ENCODE data around the gene MCTP1.

MCTP1 gene

DNA sequence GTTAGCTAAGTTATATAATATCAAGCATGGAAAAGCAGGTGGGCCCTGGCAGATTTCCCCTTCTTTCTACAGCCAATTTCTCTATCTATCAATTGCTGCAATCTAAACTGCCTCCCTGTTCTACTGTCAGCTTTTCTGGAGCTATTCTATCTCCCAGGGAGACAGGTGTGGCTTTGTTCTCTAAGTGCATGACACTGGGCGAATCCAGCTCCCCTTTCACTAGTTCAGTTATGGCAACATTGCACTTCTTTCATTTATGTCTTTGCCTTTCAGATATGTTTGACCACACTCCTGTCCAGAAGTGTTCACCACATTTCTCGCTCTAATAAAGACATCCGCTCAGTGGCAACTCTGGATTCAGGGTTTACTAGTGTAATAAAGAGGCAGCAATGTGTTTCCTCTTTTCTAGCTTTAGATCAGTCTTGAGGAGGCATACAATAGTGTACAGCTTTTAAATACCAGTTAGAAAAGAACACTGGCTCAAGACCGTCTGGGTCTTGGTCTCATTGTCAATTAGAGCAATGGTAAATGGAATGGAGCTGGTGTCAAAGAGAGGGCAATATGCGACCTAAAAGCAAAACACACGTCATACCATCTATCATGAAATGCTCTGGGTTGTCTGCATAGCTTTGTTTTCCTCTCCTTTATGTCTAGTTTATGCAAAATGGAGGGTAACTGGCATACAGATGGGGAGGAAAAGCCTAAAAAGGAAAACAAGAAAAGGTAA lies 469.4 kb downstream of the MCTP1 start:
- no peak for DNase-seq (ENCODE audit: low read depth)
- H3K4me3 ChIP-seq (replicated peaks; ENCODE audit: low read depth, low read length), result no peak overlapping the region
- TF ChIP-seq, protein P1, sequence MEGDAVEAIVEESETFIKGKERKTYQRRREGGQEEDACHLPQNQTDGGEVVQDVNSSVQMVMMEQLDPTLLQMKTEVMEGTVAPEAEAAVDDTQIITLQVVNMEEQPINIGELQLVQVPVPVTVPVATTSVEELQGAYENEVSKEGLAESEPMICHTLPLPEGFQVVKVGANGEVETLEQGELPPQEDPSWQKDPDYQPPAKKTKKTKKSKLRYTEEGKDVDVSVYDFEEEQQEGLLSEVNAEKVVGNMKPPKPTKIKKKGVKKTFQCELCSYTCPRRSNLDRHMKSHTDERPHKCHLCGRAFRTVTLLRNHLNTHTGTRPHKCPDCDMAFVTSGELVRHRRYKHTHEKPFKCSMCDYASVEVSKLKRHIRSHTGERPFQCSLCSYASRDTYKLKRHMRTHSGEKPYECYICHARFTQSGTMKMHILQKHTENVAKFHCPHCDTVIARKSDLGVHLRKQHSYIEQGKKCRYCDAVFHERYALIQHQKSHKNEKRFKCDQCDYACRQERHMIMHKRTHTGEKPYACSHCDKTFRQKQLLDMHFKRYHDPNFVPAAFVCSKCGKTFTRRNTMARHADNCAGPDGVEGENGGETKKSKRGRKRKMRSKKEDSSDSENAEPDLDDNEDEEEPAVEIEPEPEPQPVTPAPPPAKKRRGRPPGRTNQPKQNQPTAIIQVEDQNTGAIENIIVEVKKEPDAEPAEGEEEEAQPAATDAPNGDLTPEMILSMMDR (IDR thresholded peaks at IDR 0.05; ENCODE audit: low read length, missing control alignments), result no peak

DNA sequence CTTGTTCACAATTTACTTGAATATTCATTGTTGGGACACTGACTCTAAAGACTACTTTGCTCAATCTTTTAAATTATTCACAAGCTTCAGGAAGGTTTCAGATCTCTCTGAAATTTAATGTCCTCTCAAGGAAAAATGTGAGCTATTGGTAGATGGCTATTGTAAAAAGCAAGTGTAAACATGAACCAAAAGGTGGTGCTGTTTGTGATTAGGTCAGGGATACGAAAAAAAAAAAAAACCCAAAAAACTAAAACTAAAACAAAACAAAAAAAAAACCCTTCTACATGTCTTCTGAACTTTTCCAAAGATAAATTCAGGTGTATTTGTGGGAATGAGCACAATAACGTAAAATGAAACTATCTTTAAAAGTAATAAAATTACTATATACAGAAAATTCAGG lies 472.7 kb downstream of the MCTP1 start:
- DNase-seq (ENCODE audit: low read depth), result no peak
- no peak overlapping the region for H3K4me3 ChIP-seq (replicated peaks; ENCODE audit: low read depth, low read length)
- TF ChIP-seq, protein P1 (IDR thresholded peaks at IDR 0.05; ENCODE audit: low read length, missing control alignments), result no peak

DNA sequence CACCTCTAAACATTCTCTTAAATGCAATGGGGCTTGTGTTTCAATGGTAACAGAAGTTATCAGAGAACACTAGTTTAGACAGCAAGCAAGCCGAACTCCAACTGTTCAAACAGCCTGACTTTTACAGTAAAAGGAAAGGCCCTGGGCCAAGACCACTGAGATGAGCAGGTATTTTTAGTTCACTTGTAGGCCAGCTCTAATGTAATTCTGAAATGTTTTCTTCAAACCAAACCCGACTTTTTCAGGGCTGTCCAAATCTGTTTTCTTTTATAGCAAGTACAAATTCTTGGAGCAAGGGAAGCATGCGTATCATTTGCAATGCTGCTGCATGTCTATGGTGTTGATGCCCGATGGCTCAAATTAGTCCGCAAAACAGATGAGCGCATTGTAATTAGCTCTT lies 473.6 kb downstream of the MCTP1 start:
- no peak overlapping the region for H3K4me3 ChIP-seq (replicated peaks; ENCODE audit: low read depth, low read length)
- TF ChIP-seq, protein P1 (IDR thresholded peaks at IDR 0.05; ENCODE audit: low read length, missing control alignments), result no peak
- no peak for DNase-seq (ENCODE audit: low read depth)

DNA sequence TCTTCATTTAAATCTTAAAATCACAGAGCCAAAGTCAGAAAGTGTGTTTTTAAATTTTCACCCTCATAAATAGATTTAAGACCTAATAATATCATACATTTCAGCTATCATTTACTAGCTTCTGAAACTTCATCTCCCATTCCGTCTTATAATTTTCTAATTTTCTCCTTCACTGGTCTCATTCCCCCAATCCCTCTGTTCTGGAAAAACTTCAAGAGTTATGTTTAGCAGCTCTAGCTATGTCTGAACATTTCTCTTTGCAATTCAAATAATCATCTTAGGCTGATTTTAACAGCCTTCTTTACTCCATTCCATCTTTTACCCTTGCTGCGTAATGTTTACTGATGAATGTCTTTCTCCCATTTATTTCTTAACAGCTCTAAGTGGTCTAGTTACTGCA lies 474.0 kb downstream of the MCTP1 start:
- TF ChIP-seq, protein P1 (IDR thresholded peaks at IDR 0.05; ENCODE audit: low read length, missing control alignments), result no peak
- no peak overlapping the region for H3K4me3 ChIP-seq (replicated peaks; ENCODE audit: low read depth, low read length)
- DNase-seq (ENCODE audit: low read depth), result no peak

DNA sequence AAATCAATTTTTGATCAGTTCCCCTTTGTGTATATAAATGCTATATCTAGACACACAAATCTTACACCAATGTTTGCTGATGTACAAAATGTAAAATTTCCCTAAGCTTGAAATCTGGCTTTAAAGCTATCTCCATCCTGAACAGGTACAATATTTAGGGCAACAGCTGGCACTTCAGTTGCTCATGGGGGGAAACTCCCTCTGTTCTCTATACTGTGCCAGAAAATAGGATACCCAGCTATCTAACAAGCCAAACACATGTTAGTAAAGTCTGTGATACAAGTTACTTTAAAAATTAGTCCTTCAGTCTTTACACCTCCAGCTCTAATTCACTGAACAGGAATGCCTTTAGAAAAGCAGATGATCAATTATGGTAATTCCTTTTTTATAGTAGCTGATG lies 474.6 kb downstream of the MCTP1 start:
- H3K4me3 ChIP-seq (replicated peaks; ENCODE audit: low read depth, low read length), result no peak overlapping the region
- TF ChIP-seq, protein P1 (IDR thresholded peaks at IDR 0.05; ENCODE audit: low read length, missing control alignments), result no peak
- DNase-seq (ENCODE audit: low read depth), result no peak

DNA sequence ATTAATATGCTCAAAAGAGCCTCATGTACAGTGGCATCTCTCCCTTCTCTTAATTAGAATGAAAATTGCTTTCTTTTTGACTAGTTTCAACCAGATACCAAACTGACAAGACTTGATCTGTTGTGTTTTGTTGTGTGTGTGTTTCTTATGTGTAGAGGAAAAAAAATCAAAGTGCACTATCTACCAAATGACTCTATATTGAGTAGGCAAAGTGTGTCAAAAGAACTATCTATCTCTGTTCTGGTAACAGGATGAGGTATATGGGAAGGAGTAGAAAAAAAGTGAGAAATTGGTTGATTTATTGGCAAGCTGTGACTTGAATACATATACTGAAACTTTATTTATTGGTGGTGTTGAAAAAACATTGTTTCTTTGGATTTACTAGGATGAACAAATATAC lies 476.4 kb downstream of the MCTP1 start:
- TF ChIP-seq, protein P1 (IDR thresholded peaks at IDR 0.05; ENCODE audit: low read length, missing control alignments), result no peak
- no peak overlapping the region for H3K4me3 ChIP-seq (replicated peaks; ENCODE audit: low read depth, low read length)
- DNase-seq (ENCODE audit: low read depth), result no peak

DNA sequence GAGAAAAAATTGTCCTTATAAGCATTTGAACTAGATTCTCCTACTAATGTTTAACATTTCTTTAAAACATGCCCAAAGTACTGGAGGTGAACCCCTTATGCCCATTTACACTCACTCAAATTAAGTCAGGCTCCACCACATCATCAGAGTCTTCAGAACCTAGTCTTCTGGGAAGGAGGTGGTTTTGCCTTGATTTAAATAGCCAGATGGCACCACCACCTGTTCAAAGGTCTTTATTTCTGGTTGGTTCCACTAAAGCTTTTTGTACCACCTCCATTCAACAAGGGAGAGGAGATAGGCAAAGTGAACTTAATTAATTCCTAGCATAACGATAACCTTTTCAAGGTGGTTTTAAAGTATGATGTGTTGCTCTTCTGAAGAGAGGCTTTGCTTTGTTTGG lies 476.9 kb downstream of the MCTP1 start:
- TF ChIP-seq, protein P1 (IDR thresholded peaks at IDR 0.05; ENCODE audit: low read length, missing control alignments), result no peak
- DNase-seq (ENCODE audit: low read depth), result no peak
- H3K4me3 ChIP-seq (replicated peaks; ENCODE audit: low read depth, low read length), result no peak overlapping the region
